Measurements from ENCODE around the gene TOR4A.

DNA sequence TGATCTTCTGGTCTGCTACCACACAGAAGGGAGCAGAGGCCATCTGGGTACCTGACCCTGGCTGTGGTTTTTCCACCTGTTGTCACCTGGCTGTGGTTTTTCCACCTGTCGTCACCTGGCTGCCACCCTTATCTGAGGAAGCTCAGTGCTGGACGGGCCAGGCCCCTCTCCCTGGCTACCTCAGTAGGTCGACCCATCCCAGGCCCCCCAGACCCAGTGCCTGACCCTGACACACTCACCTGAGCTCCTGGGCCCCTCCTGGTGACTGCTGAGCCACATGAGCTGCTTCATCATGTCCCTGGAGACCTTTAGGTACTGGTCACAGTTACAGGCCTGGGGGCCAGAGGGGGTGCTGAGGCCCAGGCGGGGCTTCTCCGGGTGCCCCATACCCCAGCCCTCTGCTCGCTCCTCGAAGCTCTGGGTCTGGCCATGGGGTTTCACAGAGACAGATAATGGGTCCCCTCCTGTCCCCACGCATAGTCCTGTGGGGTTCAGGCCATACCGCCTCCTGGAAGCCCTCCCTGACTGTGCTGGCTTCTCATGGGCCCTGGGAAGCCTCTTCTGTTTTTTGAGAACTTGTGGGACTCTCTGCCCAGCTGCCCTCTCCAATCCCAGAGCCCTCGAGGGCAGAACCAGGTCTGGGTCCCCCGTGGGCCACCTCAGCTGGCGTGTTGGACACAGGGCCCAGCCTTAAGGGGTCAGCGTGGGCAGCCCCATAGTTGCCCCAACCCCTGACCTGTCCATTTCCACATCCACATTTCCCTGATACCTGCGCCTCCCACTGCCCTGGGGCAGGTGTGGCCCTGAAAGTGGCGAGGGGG lies 32.1 kb downstream of the TOR4A start:
- TF ChIP-seq POLR2A (IDR thresholded peaks at IDR 0.05): no peak
- TF ChIP-seq, protein P1, sequence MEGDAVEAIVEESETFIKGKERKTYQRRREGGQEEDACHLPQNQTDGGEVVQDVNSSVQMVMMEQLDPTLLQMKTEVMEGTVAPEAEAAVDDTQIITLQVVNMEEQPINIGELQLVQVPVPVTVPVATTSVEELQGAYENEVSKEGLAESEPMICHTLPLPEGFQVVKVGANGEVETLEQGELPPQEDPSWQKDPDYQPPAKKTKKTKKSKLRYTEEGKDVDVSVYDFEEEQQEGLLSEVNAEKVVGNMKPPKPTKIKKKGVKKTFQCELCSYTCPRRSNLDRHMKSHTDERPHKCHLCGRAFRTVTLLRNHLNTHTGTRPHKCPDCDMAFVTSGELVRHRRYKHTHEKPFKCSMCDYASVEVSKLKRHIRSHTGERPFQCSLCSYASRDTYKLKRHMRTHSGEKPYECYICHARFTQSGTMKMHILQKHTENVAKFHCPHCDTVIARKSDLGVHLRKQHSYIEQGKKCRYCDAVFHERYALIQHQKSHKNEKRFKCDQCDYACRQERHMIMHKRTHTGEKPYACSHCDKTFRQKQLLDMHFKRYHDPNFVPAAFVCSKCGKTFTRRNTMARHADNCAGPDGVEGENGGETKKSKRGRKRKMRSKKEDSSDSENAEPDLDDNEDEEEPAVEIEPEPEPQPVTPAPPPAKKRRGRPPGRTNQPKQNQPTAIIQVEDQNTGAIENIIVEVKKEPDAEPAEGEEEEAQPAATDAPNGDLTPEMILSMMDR (IDR thresholded peaks at IDR 0.05): no peak

Measured in prostate gland (tissue), 2 donors.